Right lobe of liver (tissue), 4 donors: Measurements from ENCODE around the gene OAS1.

Experiments
- POLR2A ChIP-seq: fragments of 450-650 bp; IDR thresholded peaks from one replicate; pipeline ENCODE4 v1.6.1; 2017; ENCODE audit warnings: antibody characterized with exemption, mild to moderate bottlenecking
- TF ChIP-seq, protein P1 (sequence below), 4 donors: fragments of 200-600 bp in 3 of 4; fragments of 450-650 bp in 1 of 4; IDR thresholded peaks; one replicate each; pipeline versions ENCODE4 v1.5.1 to v1.8.0; 2016 to 2022; ENCODE audit warnings: antibody characterized with exemption in 4 of 4, mild to moderate bottlenecking in 2 of 4
- donor health status: DM: no; HTN: no; CAD: no.
- donor health status: DM: no; HTN: no; CAD: no.
- donor health status: DM: no; HTN: yes; CAD: no.

GRCh38 chr12:112869091-112869490 lies 37.7 kb upstream of the OAS1 start:
- TF ChIP-seq POLR2A: no peak
- TF ChIP-seq, protein P1, sequence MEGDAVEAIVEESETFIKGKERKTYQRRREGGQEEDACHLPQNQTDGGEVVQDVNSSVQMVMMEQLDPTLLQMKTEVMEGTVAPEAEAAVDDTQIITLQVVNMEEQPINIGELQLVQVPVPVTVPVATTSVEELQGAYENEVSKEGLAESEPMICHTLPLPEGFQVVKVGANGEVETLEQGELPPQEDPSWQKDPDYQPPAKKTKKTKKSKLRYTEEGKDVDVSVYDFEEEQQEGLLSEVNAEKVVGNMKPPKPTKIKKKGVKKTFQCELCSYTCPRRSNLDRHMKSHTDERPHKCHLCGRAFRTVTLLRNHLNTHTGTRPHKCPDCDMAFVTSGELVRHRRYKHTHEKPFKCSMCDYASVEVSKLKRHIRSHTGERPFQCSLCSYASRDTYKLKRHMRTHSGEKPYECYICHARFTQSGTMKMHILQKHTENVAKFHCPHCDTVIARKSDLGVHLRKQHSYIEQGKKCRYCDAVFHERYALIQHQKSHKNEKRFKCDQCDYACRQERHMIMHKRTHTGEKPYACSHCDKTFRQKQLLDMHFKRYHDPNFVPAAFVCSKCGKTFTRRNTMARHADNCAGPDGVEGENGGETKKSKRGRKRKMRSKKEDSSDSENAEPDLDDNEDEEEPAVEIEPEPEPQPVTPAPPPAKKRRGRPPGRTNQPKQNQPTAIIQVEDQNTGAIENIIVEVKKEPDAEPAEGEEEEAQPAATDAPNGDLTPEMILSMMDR (IDR thresholded peaks at IDR 0.05): no peak
